ENCODE data around the gene EFNA5. TPM values are rescaled to one million over a fixed set of nuclear protein-coding genes. Genes with fewer than 3 reads are reported as not detected.

Gene EFNA5
- total RNA-seq, 1 experiment from 2014 or later, result 0.22 TPM

DNA sequence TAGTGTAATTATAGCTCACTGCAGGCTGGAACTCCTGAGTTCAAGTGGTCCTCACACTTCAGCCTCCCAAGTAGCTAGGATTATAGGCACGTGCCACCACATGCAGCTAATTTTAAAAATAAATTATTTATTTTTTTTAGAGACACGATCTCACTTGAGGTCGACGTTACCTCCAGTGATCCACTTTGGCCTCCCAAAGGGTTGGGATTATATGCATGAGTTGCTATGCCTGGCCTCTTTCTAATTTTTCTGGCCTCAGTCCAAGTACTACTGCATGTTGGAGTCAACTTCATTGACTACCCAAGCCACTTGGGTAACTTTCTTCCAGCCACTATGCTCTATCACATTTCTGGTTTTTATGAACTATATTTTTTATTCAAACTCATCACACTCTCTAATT is 148.3 kb downstream of the EFNA5 start (continued):
- TF ChIP-seq TCF7L2 (IDR thresholded peaks at IDR 0.05; ENCODE audit: borderline replicate concordance, extremely low read depth, insufficient read depth, insufficient read length), result no peak
- no peak for TF ChIP-seq RAD21 (IDR thresholded peaks at IDR 0.05; ENCODE audit: low read depth)
- TF ChIP-seq SP1 (IDR thresholded peaks at IDR 0.05; ENCODE audit: low read depth), result no peak

DNA sequence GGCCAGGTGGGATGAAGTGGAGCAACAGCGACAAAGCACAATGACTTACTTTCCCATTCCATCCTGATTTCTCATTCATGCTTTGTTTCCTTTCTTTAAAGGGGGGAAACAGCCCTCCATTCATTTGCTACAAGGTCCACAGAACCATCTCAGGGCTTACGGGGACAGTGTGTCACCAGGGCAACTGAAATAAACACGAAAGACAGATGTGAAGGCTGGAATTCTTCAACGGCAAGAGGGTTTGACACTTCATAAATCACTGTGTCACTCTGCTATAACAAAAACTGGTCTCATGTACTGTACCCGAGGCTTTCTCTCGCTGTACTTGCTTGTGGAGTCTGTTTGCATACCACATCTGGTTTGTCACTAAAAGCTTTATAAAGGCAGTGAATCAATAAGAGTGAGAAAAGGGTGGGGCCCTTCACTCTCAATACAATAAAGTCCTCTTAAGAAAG is 150.8 kb downstream of the EFNA5 start:
- POLR2A ChIA-PET, result no interaction called here
- CTCF ChIA-PET, result no interaction called here
- Histone ChIP-seq H3K79me2 (ENCODE audit: insufficient read depth, low read length) (no peaks in the 10 kb centered on the region), H3K27ac (ENCODE audit: low read depth, low read length) (no peak overlapping the region), H3K9me2 (ENCODE audit: insufficient read depth) (no peaks in the 10 kb centered on the region), H3K36me3 (ENCODE audit: control insufficient read depth in 1 of 2, insufficient read depth in 2 of 2, low read length in 2 of 2) (no peaks in the 10 kb centered on the region), H3K4me2 (ENCODE audit: low read length) (no peak overlapping the region), H2AFZ (ENCODE audit: low read depth, low read length, poor library complexity, severe bottlenecking) (no peak overlapping the region), H3K27me3 (ENCODE audit: insufficient read depth, low read length) (no peaks in the 10 kb centered on the region), H3K9ac (ENCODE audit: low read length) (no peak overlapping the region), H3K9me3 (ENCODE audit: control insufficient read depth in 1 of 2, insufficient read depth in 1 of 2, low read depth in 1 of 2, low read length in 2 of 2) (no peaks in the 10 kb centered on the region), H3K4me1 (ENCODE audit: control insufficient read depth in 1 of 2, insufficient read depth in 2 of 2, low read length in 2 of 2) (no peaks in the 10 kb centered on the region), H4K20me1 (ENCODE audit: insufficient read depth) (no peaks in the 10 kb centered on the region), H3K4me3 (replicated peaks in 1 of 2; ENCODE audit: low read depth in 1 of 2, low read length in 2 of 2) (no peak overlapping the region)
- RAD21 ChIA-PET (ENCODE audit: low non-redundant PET in 1 of 2, low total read pairs in 2 of 2, uncharacterized antibody in 2 of 2, unreplicated experiment in 2 of 2), result no interaction called here
- TF ChIP-seq, protein P1, sequence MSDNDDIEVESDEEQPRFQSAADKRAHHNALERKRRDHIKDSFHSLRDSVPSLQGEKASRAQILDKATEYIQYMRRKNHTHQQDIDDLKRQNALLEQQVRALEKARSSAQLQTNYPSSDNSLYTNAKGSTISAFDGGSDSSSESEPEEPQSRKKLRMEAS (IDR thresholded peaks at IDR 0.05), result no peak
- TF ChIP-seq, protein P2, sequence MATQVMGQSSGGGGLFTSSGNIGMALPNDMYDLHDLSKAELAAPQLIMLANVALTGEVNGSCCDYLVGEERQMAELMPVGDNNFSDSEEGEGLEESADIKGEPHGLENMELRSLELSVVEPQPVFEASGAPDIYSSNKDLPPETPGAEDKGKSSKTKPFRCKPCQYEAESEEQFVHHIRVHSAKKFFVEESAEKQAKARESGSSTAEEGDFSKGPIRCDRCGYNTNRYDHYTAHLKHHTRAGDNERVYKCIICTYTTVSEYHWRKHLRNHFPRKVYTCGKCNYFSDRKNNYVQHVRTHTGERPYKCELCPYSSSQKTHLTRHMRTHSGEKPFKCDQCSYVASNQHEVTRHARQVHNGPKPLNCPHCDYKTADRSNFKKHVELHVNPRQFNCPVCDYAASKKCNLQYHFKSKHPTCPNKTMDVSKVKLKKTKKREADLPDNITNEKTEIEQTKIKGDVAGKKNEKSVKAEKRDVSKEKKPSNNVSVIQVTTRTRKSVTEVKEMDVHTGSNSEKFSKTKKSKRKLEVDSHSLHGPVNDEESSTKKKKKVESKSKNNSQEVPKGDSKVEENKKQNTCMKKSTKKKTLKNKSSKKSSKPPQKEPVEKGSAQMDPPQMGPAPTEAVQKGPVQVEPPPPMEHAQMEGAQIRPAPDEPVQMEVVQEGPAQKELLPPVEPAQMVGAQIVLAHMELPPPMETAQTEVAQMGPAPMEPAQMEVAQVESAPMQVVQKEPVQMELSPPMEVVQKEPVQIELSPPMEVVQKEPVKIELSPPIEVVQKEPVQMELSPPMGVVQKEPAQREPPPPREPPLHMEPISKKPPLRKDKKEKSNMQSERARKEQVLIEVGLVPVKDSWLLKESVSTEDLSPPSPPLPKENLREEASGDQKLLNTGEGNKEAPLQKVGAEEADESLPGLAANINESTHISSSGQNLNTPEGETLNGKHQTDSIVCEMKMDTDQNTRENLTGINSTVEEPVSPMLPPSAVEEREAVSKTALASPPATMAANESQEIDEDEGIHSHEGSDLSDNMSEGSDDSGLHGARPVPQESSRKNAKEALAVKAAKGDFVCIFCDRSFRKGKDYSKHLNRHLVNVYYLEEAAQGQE (IDR thresholded peaks at IDR 0.05; ENCODE audit: low read depth), result no peak
- TF ChIP-seq EZH2phosphoT487 (IDR thresholded peaks at IDR 0.05; ENCODE audit: borderline replicate concordance), result no peak
- TF ChIP-seq JUND (IDR thresholded peaks at IDR 0.05), result no peak
- TF ChIP-seq EGR1 (IDR thresholded peaks at IDR 0.05; ENCODE audit: low read depth), result no peak
- no peak for TF ChIP-seq ELF1 (IDR thresholded peaks at IDR 0.05; ENCODE audit: borderline replicate concordance, low read depth)
- TF ChIP-seq ZNF274 (IDR thresholded peaks at IDR 0.05; ENCODE audit: low read depth, low read length), result no peak
- no peak for TF ChIP-seq POLR2A (IDR thresholded peaks at IDR 0.05; ENCODE audit: borderline replicate concordance, extremely low read depth, insufficient read depth, insufficient read length)
- ATAC-seq (no peak), DNase-seq (ENCODE audit: low read depth, low spot score) (no peak)
- intact Hi-C loops (cut with micrococcal nuclease), result no loop called here
- BruUV-seq (replicated peaks), result no TSS peak
